ENCODE data around the gene EAPP. TPM values are rescaled to one million over a fixed set of nuclear protein-coding genes. Genes with fewer than 3 reads are reported as not detected.

The EAPP gene
- total RNA-seq, 1 experiment from 2014 or later: 27.2 TPM

- Histone ChIP-seq H3K36me3 (ENCODE audit: low read depth) (no peaks in the 10 kb centered on the region), H3K27ac (no peak overlapping the region), H3K9me2 (ENCODE audit: insufficient read depth) (no peaks in the 10 kb centered on the region), H3K4me1 (replicated peaks; ENCODE audit: insufficient read depth) (no peaks in the 10 kb centered on the region), H3K4me2 (no peak overlapping the region), H4K20me1 (ENCODE audit: insufficient read depth) (no peaks in the 10 kb centered on the region), H3K79me2 (ENCODE audit: low read depth) (no peaks in the 10 kb centered on the region), H3F3A (ENCODE audit: insufficient read depth, low read depth) (no peaks in the 10 kb centered on the region), H2AFZ (no peak overlapping the region), H3K27me3 (ENCODE audit: insufficient read depth, low read depth) (no peaks in the 10 kb centered on the region), H3K9me3 (ENCODE audit: insufficient read depth, low read depth) (no peaks in the 10 kb centered on the region), H3K4me3 (no peak overlapping the region)
- TF ChIP-seq, protein P1, sequence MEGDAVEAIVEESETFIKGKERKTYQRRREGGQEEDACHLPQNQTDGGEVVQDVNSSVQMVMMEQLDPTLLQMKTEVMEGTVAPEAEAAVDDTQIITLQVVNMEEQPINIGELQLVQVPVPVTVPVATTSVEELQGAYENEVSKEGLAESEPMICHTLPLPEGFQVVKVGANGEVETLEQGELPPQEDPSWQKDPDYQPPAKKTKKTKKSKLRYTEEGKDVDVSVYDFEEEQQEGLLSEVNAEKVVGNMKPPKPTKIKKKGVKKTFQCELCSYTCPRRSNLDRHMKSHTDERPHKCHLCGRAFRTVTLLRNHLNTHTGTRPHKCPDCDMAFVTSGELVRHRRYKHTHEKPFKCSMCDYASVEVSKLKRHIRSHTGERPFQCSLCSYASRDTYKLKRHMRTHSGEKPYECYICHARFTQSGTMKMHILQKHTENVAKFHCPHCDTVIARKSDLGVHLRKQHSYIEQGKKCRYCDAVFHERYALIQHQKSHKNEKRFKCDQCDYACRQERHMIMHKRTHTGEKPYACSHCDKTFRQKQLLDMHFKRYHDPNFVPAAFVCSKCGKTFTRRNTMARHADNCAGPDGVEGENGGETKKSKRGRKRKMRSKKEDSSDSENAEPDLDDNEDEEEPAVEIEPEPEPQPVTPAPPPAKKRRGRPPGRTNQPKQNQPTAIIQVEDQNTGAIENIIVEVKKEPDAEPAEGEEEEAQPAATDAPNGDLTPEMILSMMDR (conservative IDR thresholded peaks at IDR 0.05): no peak
- TF ChIP-seq EZH2 (IDR thresholded peaks at IDR 0.05; ENCODE audit: low read depth): no peak
- intact Hi-C loops (cut with micrococcal nuclease; ENCODE audit: unreplicated experiment): no loop called here
- CTCF ChIA-PET: no interaction called here
- no peak for DNase-seq
- POLR2A ChIA-PET (ENCODE audit: unreplicated experiment): no interaction called here
- TSS peak; percentile 8 for BruUV-seq (replicated peaks)
Observed at GRCh38 chr14:34580381-34580780, 40.9 kb upstream of the EAPP start.

- ChIA-PET POLR2A (ENCODE audit: unreplicated experiment) (no interaction called here), CTCF (no interaction called here)
- Histone ChIP-seq H3K4me2 (no peak overlapping the region), H3K27me3 (ENCODE audit: insufficient read depth, low read depth) (no peaks in the 10 kb centered on the region), H3F3A (ENCODE audit: insufficient read depth, low read depth) (no peaks in the 10 kb centered on the region), H3K36me3 (ENCODE audit: low read depth) (no peaks in the 10 kb centered on the region), H3K4me3 (no peak overlapping the region), H3K79me2 (ENCODE audit: low read depth) (no peaks in the 10 kb centered on the region), H3K9me2 (ENCODE audit: insufficient read depth) (no peaks in the 10 kb centered on the region), H4K20me1 (ENCODE audit: insufficient read depth) (no peaks in the 10 kb centered on the region), H3K4me1 (replicated peaks; ENCODE audit: insufficient read depth) (no peaks in the 10 kb centered on the region), H3K27ac (no peak overlapping the region), H2AFZ (no peak overlapping the region), H3K9me3 (ENCODE audit: insufficient read depth, low read depth) (no peaks in the 10 kb centered on the region)
- TF ChIP-seq, protein P1 (conservative IDR thresholded peaks at IDR 0.05): no peak
- TF ChIP-seq EZH2 (IDR thresholded peaks at IDR 0.05; ENCODE audit: low read depth): no peak
- no TSS peak for BruUV-seq (replicated peaks)
- intact Hi-C loops (cut with micrococcal nuclease; ENCODE audit: unreplicated experiment): no loop called here
- DNase-seq: no peak
Observed at GRCh38 chr14:34571771-34572170, 32.3 kb upstream of the EAPP start.

DNA sequence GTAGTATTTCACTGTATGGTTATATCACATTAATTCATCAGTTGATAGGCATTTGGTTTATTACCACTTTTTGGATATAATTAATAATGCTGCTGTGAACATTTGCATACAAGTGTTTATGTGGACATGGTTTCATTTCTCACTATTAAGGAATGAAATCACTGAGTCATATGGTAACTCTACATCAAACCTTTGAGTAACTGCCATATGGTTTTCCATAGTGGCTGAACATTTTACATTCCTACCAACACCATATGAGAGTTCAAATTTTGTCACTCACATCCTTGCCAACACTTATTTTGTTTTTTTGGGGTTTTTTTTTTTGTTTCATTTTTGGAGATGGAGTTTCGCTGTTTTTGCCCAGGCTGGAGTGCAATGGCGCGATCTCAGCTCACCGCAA is 30.2 kb upstream of the EAPP start:
- Histone ChIP-seq H3K9me2 (ENCODE audit: insufficient read depth) (no peaks in the 10 kb centered on the region), H3K4me2 (no peak overlapping the region), H3K4me3 (no peak overlapping the region), H3F3A (ENCODE audit: insufficient read depth, low read depth) (no peaks in the 10 kb centered on the region), H3K27me3 (ENCODE audit: insufficient read depth, low read depth) (no peaks in the 10 kb centered on the region), H2AFZ (no peak overlapping the region), H3K79me2 (ENCODE audit: low read depth) (no peaks in the 10 kb centered on the region), H4K20me1 (ENCODE audit: insufficient read depth) (no peaks in the 10 kb centered on the region), H3K4me1 (replicated peaks; ENCODE audit: insufficient read depth) (no peaks in the 10 kb centered on the region), H3K27ac (no peak overlapping the region), H3K9me3 (ENCODE audit: insufficient read depth, low read depth) (no peaks in the 10 kb centered on the region), H3K36me3 (ENCODE audit: low read depth) (no peaks in the 10 kb centered on the region)
- TF ChIP-seq EZH2 (IDR thresholded peaks at IDR 0.05; ENCODE audit: low read depth): no peak
- TF ChIP-seq, protein P1 (conservative IDR thresholded peaks at IDR 0.05): no peak
- intact Hi-C loops (cut with micrococcal nuclease; ENCODE audit: unreplicated experiment): no loop called here
- no TSS peak for BruUV-seq (replicated peaks)
- ChIA-PET POLR2A (ENCODE audit: unreplicated experiment) (no interaction called here), CTCF (no interaction called here)
- no peak for DNase-seq

All from PC-9 (cell line).